SK-N-SH treated with all-trans-retinoic acid at 6 μM for 48 hours (cell line): ENCODE measurements around the gene INSYN2B.

Experiments
- ARNTL ChIP-seq: fragments of 450-650 bp; formaldehyde crosslinking; IDR thresholded peaks from 2 replicates; pipeline ENCODE4 v1.5.0; 2020; ENCODE audit warnings: low read depth, mild to moderate bottlenecking, moderate library complexity, borderline replicate concordance
- BACH2 ChIP-seq: fragments of 250-450 bp; sonication (Bioruptor Pico); IDR thresholded peaks from 2 replicates; pipeline ENCODE4 v1.9.0; 2021; ENCODE audit warnings: mild to moderate bottlenecking, borderline replicate concordance
- CREB5 ChIP-seq: fragments of 250-450 bp; sonication (Bioruptor Pico); IDR thresholded peaks from 2 replicates; pipeline ENCODE4 v1.5.1; 2020; ENCODE audit warnings: low read depth, mild to moderate bottlenecking, moderate library complexity
- ISL1 ChIP-seq: fragments of 250-450 bp; sonication (Bioruptor Pico); IDR thresholded peaks from 2 replicates; pipeline ENCODE4 v2.1.2; 2022; ENCODE audit warnings: mild to moderate bottlenecking, moderate library complexity
- PATZ1 ChIP-seq: fragments of 250-450 bp; sonication (Bioruptor Pico); IDR thresholded peaks from 2 replicates; pipeline ENCODE4 v1.8.0; 2020; ENCODE audit warnings: mild to moderate bottlenecking, moderate library complexity, borderline replicate concordance
- POU6F1 ChIP-seq: fragments of 250-450 bp; sonication (Bioruptor Pico); IDR thresholded peaks from 2 replicates; pipeline ENCODE4 v1.8.0; 2021; ENCODE audit warnings: low read depth, mild to moderate bottlenecking, moderate library complexity, borderline replicate concordance
- RARB ChIP-seq: fragments of 250-450 bp; sonication (Bioruptor Pico); IDR thresholded peaks from 2 replicates; pipeline ENCODE4 v1.8.0; 2021; ENCODE audit warnings: mild to moderate bottlenecking, moderate library complexity
- SNAI2 ChIP-seq: fragments of 250-450 bp; sonication (Bioruptor Pico); IDR thresholded peaks from 2 replicates; pipeline ENCODE4 v1.5.0; 2020; ENCODE audit warnings: mild to moderate bottlenecking, moderate library complexity
- ZFP30 ChIP-seq: fragments of 450-650 bp; formaldehyde crosslinking; IDR thresholded peaks from 2 replicates; pipeline ENCODE4 v1.5.0; 2022; ENCODE audit warnings: mild to moderate bottlenecking, moderate library complexity
- ZNF565 ChIP-seq: fragments of 450-650 bp; formaldehyde crosslinking; conservative IDR thresholded peaks from 2 replicates; pipeline ENCODE4 v1.5.0; 2020; ENCODE audit warnings: low read depth, mild to moderate bottlenecking, moderate library complexity
- ZNF70 ChIP-seq: fragments of 450-650 bp; formaldehyde crosslinking; IDR thresholded peaks from 2 replicates; pipeline ENCODE4 v1.5.0; 2020; ENCODE audit warnings: mild to moderate bottlenecking, moderate library complexity

- TF ChIP-seq RARB (CRISPR knock-in tag) (no peak), ZFP30 (no peak), ZNF70 (CRISPR knock-in tag) (no peak), SNAI2 (CRISPR knock-in tag) (no peak), ZNF565 (CRISPR knock-in tag) (no peak), ARNTL (CRISPR knock-in tag) (no peak), POU6F1 (CRISPR knock-in tag) (no peak), BACH2 (CRISPR knock-in tag) (no peak), PATZ1 (CRISPR knock-in tag) (no peak), ISL1 (CRISPR knock-in tag) (no peak), CREB5 (CRISPR knock-in tag) (no peak)
These were observed 103.9 kb downstream of the INSYN2B start for GRCh38 chr5:169876386-169876785.
